ENCODE results near the gene NTN4. TPM values are rescaled to one million over a fixed set of nuclear protein-coding genes. Genes with fewer than 3 reads are reported as not detected.

NTN4 gene
- total RNA-seq, 1 donor from 2014 or later: 81.3 TPM

- H3K4me3 ChIP-seq (ENCODE audit: low read depth, low read length): no peak overlapping the region
- no peaks in the 10 kb centered on the region for H3K27me3 ChIP-seq (ENCODE audit: control insufficient read depth, insufficient read depth, low read length)
- DNase-seq (ENCODE audit: low read depth): no peak
- TF ChIP-seq CTCF (IDR thresholded peaks at IDR 0.05; ENCODE audit: insufficient read depth, low read length, poor library complexity, severe bottlenecking): no peak
- no peaks in the 10 kb centered on the region for H3K36me3 ChIP-seq (ENCODE audit: control insufficient read depth, insufficient read depth, low read length)
Measured at GRCh38 chr12:95810411-95810810, 19.8 kb upstream of the NTN4 start.

- no peak for DNase-seq (ENCODE audit: low read depth)
- TF ChIP-seq CTCF (IDR thresholded peaks at IDR 0.05; ENCODE audit: insufficient read depth, low read length, poor library complexity, severe bottlenecking): no peak
- no peak overlapping the region for H3K4me3 ChIP-seq (ENCODE audit: low read depth, low read length)
- H3K27me3 ChIP-seq (ENCODE audit: control insufficient read depth, insufficient read depth, low read length): no peaks in the 10 kb centered on the region
- no peaks in the 10 kb centered on the region for H3K36me3 ChIP-seq (ENCODE audit: control insufficient read depth, insufficient read depth, low read length)
Measured at GRCh38 chr12:95809000-95809680, 18.6 kb upstream of the NTN4 start.

- no peak for TF ChIP-seq CTCF (IDR thresholded peaks at IDR 0.05; ENCODE audit: insufficient read depth, low read length, poor library complexity, severe bottlenecking)
- H3K36me3 ChIP-seq (ENCODE audit: control insufficient read depth, insufficient read depth, low read length): no peaks in the 10 kb centered on the region
- H3K4me3 ChIP-seq (ENCODE audit: low read depth, low read length): no peak overlapping the region
- no peaks in the 10 kb centered on the region for H3K27me3 ChIP-seq (ENCODE audit: control insufficient read depth, insufficient read depth, low read length)
- DNase-seq (ENCODE audit: low read depth): no peak
Measured at GRCh38 chr12:95808146-95808545, 17.6 kb upstream of the NTN4 start.

- no peak overlapping the region for H3K4me3 ChIP-seq (ENCODE audit: low read depth, low read length)
Measured at GRCh38 chr12:95805864-95806671, 15.5 kb upstream of the NTN4 start.

GRCh38 chr12:95804291-95804690 lies 13.7 kb upstream of the NTN4 start:
- no peak overlapping the region for H3K4me3 ChIP-seq (ENCODE audit: low read depth, low read length)
- no peak for DNase-seq (ENCODE audit: low read depth)

More at GRCh38 chr12:95805864-95806671, 15.5 kb upstream of the NTN4 start:
- peak; percentile 98 for DNase-seq (ENCODE audit: low read depth)
- no peak for TF ChIP-seq CTCF (IDR thresholded peaks at IDR 0.05; ENCODE audit: insufficient read depth, low read length, poor library complexity, severe bottlenecking)
- Histone ChIP-seq H3K36me3 (ENCODE audit: control insufficient read depth, insufficient read depth, low read length) (no peaks in the 10 kb centered on the region), H3K27me3 (ENCODE audit: control insufficient read depth, insufficient read depth, low read length) (no peaks in the 10 kb centered on the region)

More at GRCh38 chr12:95804291-95804690, 13.7 kb upstream of the NTN4 start:
- Histone ChIP-seq H3K36me3 (ENCODE audit: control insufficient read depth, insufficient read depth, low read length) (no peaks in the 10 kb centered on the region), H3K27me3 (ENCODE audit: control insufficient read depth, insufficient read depth, low read length) (no peaks in the 10 kb centered on the region)
- no peak for TF ChIP-seq CTCF (IDR thresholded peaks at IDR 0.05; ENCODE audit: insufficient read depth, low read length, poor library complexity, severe bottlenecking)
